BLaER1 (cell line): ENCODE measurements around the gene NSL1.
"Not testable (repeated sequence)": the region's sequence is repeated elsewhere in the genome, so short reads cannot be mapped to it uniquely, and the experiment has no call there.

Experiments used
- H3K27ac ChIP-seq: shearing (Covaris generic); formaldehyde crosslinking; 2 replicates; pipeline ENCODE4 v1.8.1; 2022
- H3K27me3 ChIP-seq: shearing (Covaris generic); formaldehyde crosslinking; 2 replicates; pipeline ENCODE4 v1.8.1; 2022
- H3K36me3 ChIP-seq: shearing (Covaris generic); formaldehyde crosslinking; 2 replicates; pipeline ENCODE4 v1.8.1; 2022
- H3K4me1 ChIP-seq: shearing (Covaris generic); formaldehyde crosslinking; 2 replicates; pipeline ENCODE4 v1.8.1; 2022
- H3K4me2 ChIP-seq: shearing (Covaris generic); formaldehyde crosslinking; 2 replicates; pipeline ENCODE4 v1.8.1; 2022
- H3K4me3 ChIP-seq: shearing (Covaris generic); formaldehyde crosslinking; 2 replicates; pipeline ENCODE4 v1.8.1; 2022
- H3K9ac ChIP-seq: shearing (Covaris generic); formaldehyde crosslinking; 2 replicates; pipeline ENCODE4 v1.8.1; 2022
- H3K9me3 ChIP-seq: shearing (Covaris generic); formaldehyde crosslinking; 2 replicates; pipeline ENCODE4 v1.8.1; 2022
- H4K20me1 ChIP-seq: shearing (Covaris generic); formaldehyde crosslinking; 2 replicates; pipeline ENCODE4 v1.8.1; 2022
- Cebpa-rat ChIP-seq: shearing (Covaris generic); IDR thresholded peaks from 2 replicates; pipeline ENCODE4 v1.8.1; 2022

Gene NSL1

GRCh38 chr1:212783976-212784375, 7.6 kb downstream of the NSL1 start:
- Histone ChIP-seq H3K27ac (no peak overlapping the region), H4K20me1 (peaks cover 20% of the 10 kb centered on the region), H3K36me3 (peaks cover 69% of the 10 kb centered on the region), H3K9me3 (no peaks in the 10 kb centered on the region), H3K4me3 (no peak overlapping the region), H3K9ac (no peak overlapping the region), H3K27me3 (no peaks in the 10 kb centered on the region), H3K4me2 (no peak overlapping the region), H3K4me1 (peaks cover 3% of the 10 kb centered on the region)
- no peak for TF ChIP-seq Cebpa-rat

GRCh38 chr1:212782422-212783154, 9.0 kb downstream of the NSL1 start:
- Histone ChIP-seq H3K27me3 (no peaks in the 10 kb centered on the region), H3K4me3 (no peak overlapping the region), H3K9me3 (no peaks in the 10 kb centered on the region), H3K27ac (no peak overlapping the region), H3K9ac (no peak overlapping the region), H3K4me1 (no peaks in the 10 kb centered on the region), H4K20me1 (peaks cover 12% of the 10 kb centered on the region; the same call in 1 of the 2 replicates), H3K36me3 (peaks cover 69% of the 10 kb centered on the region), H3K4me2 (no peak overlapping the region)
- TF ChIP-seq Cebpa-rat: no peak

- Histone ChIP-seq H3K27ac (no peak overlapping the region), H3K4me1 (no peaks in the 10 kb centered on the region), H3K4me2 (no peak overlapping the region), H3K4me3 (no peak overlapping the region), H3K27me3 (no peaks in the 10 kb centered on the region), H3K9me3 (no peaks in the 10 kb centered on the region), H3K36me3 (peaks cover 68% of the 10 kb centered on the region), H3K9ac (no peak overlapping the region), H4K20me1 (peaks cover 12% of the 10 kb centered on the region; the same call in 1 of the 2 replicates)
- TF ChIP-seq Cebpa-rat: no peak
These were observed 10.4 kb downstream of the NSL1 start for GRCh38 chr1:212781225-212781624.

GRCh38 chr1:212780759-212781158, 10.8 kb downstream of the NSL1 start:
- H3K36me3 ChIP-seq: peaks cover 68% of the 10 kb centered on the region
- H3K4me3 ChIP-seq: no peak overlapping the region
- no peaks in the 10 kb centered on the region for H3K4me1 ChIP-seq
- H3K27me3 ChIP-seq: no peaks in the 10 kb centered on the region
- H3K9me3 ChIP-seq: no peaks in the 10 kb centered on the region
- no peak overlapping the region for H3K4me2 ChIP-seq
- no peak overlapping the region for H3K9ac ChIP-seq
- peaks cover 12% of the 10 kb centered on the region; the same call in 1 of the 2 replicates for H4K20me1 ChIP-seq
- TF ChIP-seq Cebpa-rat: no peak
- H3K27ac ChIP-seq: no peak overlapping the region

GRCh38 chr1:212779086-212779485, 12.5 kb downstream of the NSL1 start:
- H3K36me3 ChIP-seq: peaks cover 59% of the 10 kb centered on the region
- H3K9me3 ChIP-seq, H3K4me2 ChIP-seq, H3K4me3 ChIP-seq, H3K9ac ChIP-seq, H3K27me3 ChIP-seq, H3K27ac ChIP-seq, H3K4me1 ChIP-seq: not testable (repeated sequence)
- peaks cover 12% of the 10 kb centered on the region; the same call in 1 of the 2 replicates for H4K20me1 ChIP-seq

GRCh38 chr1:212777151-212777550, 14.4 kb downstream of the NSL1 start:
- Histone ChIP-seq H3K4me1 (no peaks in the 10 kb centered on the region), H3K27ac (no peak overlapping the region), H3K9ac (no peak overlapping the region), H3K4me2 (no peak overlapping the region), H3K4me3 (no peak overlapping the region), H3K9me3 (peaks cover 6% of the 10 kb centered on the region), H3K27me3 (no peaks in the 10 kb centered on the region), H3K36me3 (peaks cover 52% of the 10 kb centered on the region), H4K20me1 (no peaks in the 10 kb centered on the region)
- no peak for TF ChIP-seq Cebpa-rat

GRCh38 chr1:212775241-212775640, 16.3 kb downstream of the NSL1 start:
- Histone ChIP-seq H4K20me1 (no peaks in the 10 kb centered on the region), H3K9ac (no peak overlapping the region), H3K36me3 (peaks cover 52% of the 10 kb centered on the region), H3K4me3 (no peak overlapping the region), H3K9me3 (peaks cover 24% of the 10 kb centered on the region), H3K4me1 (no peaks in the 10 kb centered on the region), H3K27me3 (no peaks in the 10 kb centered on the region), H3K27ac (no peak overlapping the region), H3K4me2 (no peak overlapping the region)
- no peak for TF ChIP-seq Cebpa-rat

GRCh38 chr1:212774584-212774983, 17.0 kb downstream of the NSL1 start:
- Histone ChIP-seq H3K9ac (no peak overlapping the region), H4K20me1 (no peaks in the 10 kb centered on the region), H3K27me3 (no peaks in the 10 kb centered on the region), H3K27ac (no peak overlapping the region), H3K9me3 (peaks cover 30% of the 10 kb centered on the region), H3K36me3 (peaks cover 56% of the 10 kb centered on the region), H3K4me2 (no peak overlapping the region), H3K4me3 (no peak overlapping the region), H3K4me1 (no peaks in the 10 kb centered on the region)
- no peak for TF ChIP-seq Cebpa-rat

GRCh38 chr1:212773011-212773410, 18.6 kb downstream of the NSL1 start:
- no peak overlapping the region for H3K4me2 ChIP-seq

GRCh38 chr1:212771341-212771740, 20.2 kb downstream of the NSL1 start:
- Histone ChIP-seq H3K4me3 (no peak overlapping the region), H4K20me1 (no peaks in the 10 kb centered on the region), H3K9me3 (peaks cover 63% of the 10 kb centered on the region), H3K4me1 (no peaks in the 10 kb centered on the region), H3K27ac (no peak overlapping the region), H3K27me3 (no peaks in the 10 kb centered on the region), H3K36me3 (peaks cover 74% of the 10 kb centered on the region), H3K4me2 (no peak overlapping the region), H3K9ac (no peak overlapping the region)
- TF ChIP-seq Cebpa-rat: no peak

More at GRCh38 chr1:212773011-212773410, 18.6 kb downstream of the NSL1 start:
- no peaks in the 10 kb centered on the region for H4K20me1 ChIP-seq
- H3K4me3 ChIP-seq: no peak overlapping the region
- no peak for TF ChIP-seq Cebpa-rat
- H3K27me3 ChIP-seq: no peaks in the 10 kb centered on the region
- peaks cover 46% of the 10 kb centered on the region for H3K9me3 ChIP-seq
- H3K9ac ChIP-seq: no peak overlapping the region
- peaks cover 68% of the 10 kb centered on the region for H3K36me3 ChIP-seq
- H3K27ac ChIP-seq: no peak overlapping the region
- no peaks in the 10 kb centered on the region for H3K4me1 ChIP-seq
